Measurements from ENCODE around the gene LYRM1.

GRCh38 chr16:20968765-20969164 lies 68.2 kb downstream of the LYRM1 start:
- no peak for TF ChIP-seq MXI1 (IDR thresholded peaks at IDR 0.05; ENCODE audit: borderline replicate concordance, low read depth, low read length)
- TF ChIP-seq BHLHE40 (IDR thresholded peaks at IDR 0.05; ENCODE audit: low read depth, low read length), result no peak

All from IMR-90 (cell line).